HEK293 (cell line): Measurements from ENCODE around the gene UBE4A.
A peak's percentile ranks its signal among the peaks of the same experiment; 100 is the strongest.

Experiments used
- GLIS1 ChIP-seq: fragments of 450-650 bp; formaldehyde crosslinking; IDR thresholded peaks from 2 replicates; pipeline ENCODE4 v1.5.1; 2016; ENCODE audit warnings: missing biosample characterization, missing genetic modification characterization
- GLIS2 ChIP-seq: fragments of 450-650 bp; formaldehyde crosslinking; IDR thresholded peaks from 2 replicates; pipeline ENCODE4 v1.5.1; 2016; ENCODE audit warnings: missing biosample characterization, missing genetic modification characterization
- KLF10 ChIP-seq: fragments of 450-650 bp; IDR thresholded peaks from 2 replicates; pipeline ENCODE4 v1.5.1; 2018; ENCODE audit warnings: missing biosample characterization, mild to moderate bottlenecking, missing genetic modification characterization
- KLF16 ChIP-seq: fragments of 450-650 bp; formaldehyde crosslinking; IDR thresholded peaks from 2 replicates; pipeline ENCODE4 v1.5.1; 2017; ENCODE audit warnings: missing biosample characterization, missing genetic modification characterization
- KLF7 ChIP-seq: fragments of 450-650 bp; formaldehyde crosslinking; IDR thresholded peaks from 2 replicates; pipeline ENCODE4 v1.5.1; 2016; ENCODE audit warnings: missing biosample characterization, missing genetic modification characterization, borderline replicate concordance
- SETDB1 ChIP-seq: IDR thresholded peaks from one replicate; pipeline ENCODE4 v1.6.1; 2017; ENCODE audit warnings: mild to moderate bottlenecking, low read length, moderate library complexity, mixed read lengths; ENCODE audit not compliant: insufficient read length
- SP3 ChIP-seq: fragments of 450-650 bp; formaldehyde crosslinking; IDR thresholded peaks from 2 replicates; pipeline ENCODE4 v1.5.1; 2016; ENCODE audit warnings: missing biosample characterization, missing genetic modification characterization
- YY1 ChIP-seq: fragments of 450-650 bp; formaldehyde crosslinking; IDR thresholded peaks from 2 replicates; pipeline ENCODE4 v1.5.1; 2018; ENCODE audit warnings: missing biosample characterization, missing genetic modification characterization
- ZFHX2 ChIP-seq: fragments of 450-650 bp; formaldehyde crosslinking; conservative IDR thresholded peaks from 2 replicates; pipeline ENCODE4 v1.5.1; 2016; ENCODE audit warnings: missing biosample characterization, missing genetic modification characterization
- ZFP37 ChIP-seq: fragments of 450-650 bp; formaldehyde crosslinking; IDR thresholded peaks from 2 replicates; pipeline ENCODE4 v1.5.1; 2016; ENCODE audit warnings: missing biosample characterization, missing genetic modification characterization
- ZNF132 ChIP-seq: fragments of 450-650 bp; formaldehyde crosslinking; IDR thresholded peaks from 2 replicates; pipeline ENCODE4 v1.5.1; 2017; ENCODE audit warnings: missing biosample characterization, missing genetic modification characterization, borderline replicate concordance
- ZNF133 ChIP-seq: fragments of 450-650 bp; formaldehyde crosslinking; IDR thresholded peaks from 2 replicates; pipeline ENCODE4 v1.5.1; 2016; ENCODE audit warnings: missing biosample characterization, missing genetic modification characterization
- ZNF138 ChIP-seq: fragments of 450-650 bp; formaldehyde crosslinking; IDR thresholded peaks from 2 replicates; pipeline ENCODE4 v1.5.1; 2016; ENCODE audit warnings: missing biosample characterization, missing genetic modification characterization, borderline replicate concordance
- ZNF155 ChIP-seq: fragments of 450-650 bp; formaldehyde crosslinking; IDR thresholded peaks from 2 replicates; pipeline ENCODE4 v1.5.1; 2016; ENCODE audit warnings: missing biosample characterization, missing genetic modification characterization
- ZNF248 ChIP-seq: fragments of 450-650 bp; formaldehyde crosslinking; IDR thresholded peaks from 2 replicates; pipeline ENCODE4 v1.5.1; 2017; ENCODE audit warnings: missing biosample characterization, missing genetic modification characterization
- ZNF335 ChIP-seq: fragments of 450-650 bp; formaldehyde crosslinking; conservative IDR thresholded peaks from 2 replicates; pipeline ENCODE4 v1.5.1; 2016; ENCODE audit warnings: missing biosample characterization, missing genetic modification characterization
- ZNF433 ChIP-seq: fragments of 450-650 bp; formaldehyde crosslinking; IDR thresholded peaks from 2 replicates; pipeline ENCODE4 v1.5.1; 2016; ENCODE audit warnings: missing biosample characterization, missing genetic modification characterization, low read depth
- ZNF501 ChIP-seq: fragments of 450-650 bp; formaldehyde crosslinking; IDR thresholded peaks from 2 replicates; pipeline ENCODE4 v1.5.1; 2016; ENCODE audit warnings: missing biosample characterization, missing genetic modification characterization
- ZNF629 ChIP-seq: fragments of 450-650 bp; formaldehyde crosslinking; IDR thresholded peaks from 2 replicates; pipeline ENCODE4 v1.5.1; 2017; ENCODE audit warnings: missing biosample characterization, missing genetic modification characterization
- ZNF658 ChIP-seq: fragments of 450-650 bp; formaldehyde crosslinking; IDR thresholded peaks from 2 replicates; pipeline ENCODE4; 2016; ENCODE audit warnings: missing biosample characterization, missing genetic modification characterization
- ZNF768 ChIP-seq: fragments of 450-650 bp; formaldehyde crosslinking; IDR thresholded peaks from 2 replicates; pipeline ENCODE4 v1.5.1; 2018; ENCODE audit warnings: missing biosample characterization, mild to moderate bottlenecking, missing genetic modification characterization
- ZNF777 ChIP-seq: fragments of 450-650 bp; formaldehyde crosslinking; IDR thresholded peaks from 2 replicates; pipeline ENCODE4 v1.5.1; 2017; ENCODE audit warnings: missing biosample characterization, missing genetic modification characterization, borderline replicate concordance
- TF ChIP-seq, protein P1 (sequence below): fragments of 450-650 bp; formaldehyde crosslinking; IDR thresholded peaks from 2 replicates; pipeline ENCODE4 v1.5.1; 2016; ENCODE audit warnings: missing biosample characterization, missing genetic modification characterization
- TF ChIP-seq, protein P2 (sequence below): fragments of 450-650 bp; formaldehyde crosslinking; optimal IDR thresholded peaks from 2 replicates; pipeline ENCODE3; 2016; ENCODE audit warnings: missing biosample characterization, mild to moderate bottlenecking, missing genetic modification characterization
- TF ChIP-seq, protein P3 (sequence below): fragments of 450-650 bp; formaldehyde crosslinking; IDR thresholded peaks from 2 replicates; pipeline ENCODE4 v1.5.1; 2016; ENCODE audit warnings: missing biosample characterization, missing genetic modification characterization
- TF ChIP-seq, protein P4 (sequence below): fragments of 450-650 bp; formaldehyde crosslinking; IDR thresholded peaks from 2 replicates; pipeline ENCODE4 v1.5.1; 2016; ENCODE audit warnings: missing biosample characterization, missing genetic modification characterization
- TF ChIP-seq, protein P5 (sequence below): fragments of 450-650 bp; formaldehyde crosslinking; IDR thresholded peaks from 2 replicates; pipeline ENCODE4 v1.5.1; 2016; ENCODE audit warnings: missing biosample characterization, missing genetic modification characterization
- TF ChIP-seq, protein P6 (sequence below): fragments of 450-650 bp; formaldehyde crosslinking; conservative IDR thresholded peaks from 2 replicates; pipeline ENCODE4 v1.5.1; 2016; ENCODE audit warnings: low read depth, missing biosample characterization, missing genetic modification characterization
- TF ChIP-seq, protein P7 (sequence below): fragments of 450-650 bp; formaldehyde crosslinking; IDR thresholded peaks from 2 replicates; pipeline ENCODE4 v1.5.1; 2016; ENCODE audit warnings: missing biosample characterization, missing genetic modification characterization

UBE4A gene

DNA sequence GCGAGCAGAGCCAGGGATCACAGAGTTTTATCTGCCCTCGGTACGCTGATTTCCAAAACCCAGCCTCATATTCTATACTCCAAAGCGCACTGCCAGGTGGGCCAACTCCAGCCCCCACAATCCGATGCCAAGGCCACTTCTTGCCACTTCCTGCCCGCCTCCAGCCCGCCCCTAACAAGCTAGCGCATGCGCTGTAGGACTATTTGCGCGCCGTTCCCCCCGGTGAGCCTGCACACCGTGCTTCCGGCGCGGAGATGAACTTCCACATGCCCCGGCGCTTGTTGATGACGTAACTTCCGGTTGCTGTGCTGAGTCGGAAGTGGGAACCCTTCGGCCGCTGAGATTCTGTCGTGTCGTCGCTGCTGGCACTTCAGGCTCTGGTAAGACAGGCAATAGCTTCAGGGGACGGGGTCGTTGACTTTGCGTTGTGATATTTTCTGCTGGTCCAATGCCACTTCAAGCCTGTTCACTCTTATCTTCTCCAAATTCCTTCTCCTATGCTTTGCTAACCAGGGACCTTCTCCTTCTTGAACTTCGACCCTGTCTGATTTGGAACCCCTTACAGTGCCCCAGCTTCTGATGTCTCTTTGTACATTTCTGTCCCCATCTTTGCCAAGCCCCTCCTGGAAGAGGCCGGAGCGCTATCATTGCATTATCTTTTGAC, at the start of gene UBE4A (continued):
- TF ChIP-seq, protein P1, sequence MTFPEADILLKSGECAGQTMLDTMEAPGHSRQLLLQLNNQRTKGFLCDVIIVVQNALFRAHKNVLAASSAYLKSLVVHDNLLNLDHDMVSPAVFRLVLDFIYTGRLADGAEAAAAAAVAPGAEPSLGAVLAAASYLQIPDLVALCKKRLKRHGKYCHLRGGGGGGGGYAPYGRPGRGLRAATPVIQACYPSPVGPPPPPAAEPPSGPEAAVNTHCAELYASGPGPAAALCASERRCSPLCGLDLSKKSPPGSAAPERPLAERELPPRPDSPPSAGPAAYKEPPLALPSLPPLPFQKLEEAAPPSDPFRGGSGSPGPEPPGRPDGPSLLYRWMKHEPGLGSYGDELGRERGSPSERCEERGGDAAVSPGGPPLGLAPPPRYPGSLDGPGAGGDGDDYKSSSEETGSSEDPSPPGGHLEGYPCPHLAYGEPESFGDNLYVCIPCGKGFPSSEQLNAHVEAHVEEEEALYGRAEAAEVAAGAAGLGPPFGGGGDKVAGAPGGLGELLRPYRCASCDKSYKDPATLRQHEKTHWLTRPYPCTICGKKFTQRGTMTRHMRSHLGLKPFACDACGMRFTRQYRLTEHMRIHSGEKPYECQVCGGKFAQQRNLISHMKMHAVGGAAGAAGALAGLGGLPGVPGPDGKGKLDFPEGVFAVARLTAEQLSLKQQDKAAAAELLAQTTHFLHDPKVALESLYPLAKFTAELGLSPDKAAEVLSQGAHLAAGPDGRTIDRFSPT (tag by site-specific recombination): peak; percentile 83
- TF ChIP-seq ZNF777 (tag by site-specific recombination): no peak
- TF ChIP-seq ZNF658 (tag by site-specific recombination): no peak
- TF ChIP-seq, protein P2, sequence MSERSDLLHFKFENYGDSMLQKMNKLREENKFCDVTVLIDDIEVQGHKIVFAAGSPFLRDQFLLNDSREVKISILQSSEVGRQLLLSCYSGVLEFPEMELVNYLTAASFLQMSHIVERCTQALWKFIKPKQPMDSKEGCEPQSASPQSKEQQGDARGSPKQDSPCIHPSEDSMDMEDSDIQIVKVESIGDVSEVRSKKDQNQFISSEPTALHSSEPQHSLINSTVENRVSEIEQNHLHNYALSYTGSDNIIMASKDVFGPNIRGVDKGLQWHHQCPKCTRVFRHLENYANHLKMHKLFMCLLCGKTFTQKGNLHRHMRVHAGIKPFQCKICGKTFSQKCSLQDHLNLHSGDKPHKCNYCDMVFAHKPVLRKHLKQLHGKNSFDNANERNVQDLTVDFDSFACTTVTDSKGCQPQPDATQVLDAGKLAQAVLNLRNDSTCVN: no peak
- TF ChIP-seq KLF7 (tag by site-specific recombination): no peak
- TF ChIP-seq KLF10 (tag by site-specific recombination): no peak
- no peak for TF ChIP-seq ZNF132 (tag by site-specific recombination)
- no peak for TF ChIP-seq ZNF768 (tag by site-specific recombination)
- no peak for TF ChIP-seq ZNF133 (tag by site-specific recombination)
- TF ChIP-seq, protein P3, sequence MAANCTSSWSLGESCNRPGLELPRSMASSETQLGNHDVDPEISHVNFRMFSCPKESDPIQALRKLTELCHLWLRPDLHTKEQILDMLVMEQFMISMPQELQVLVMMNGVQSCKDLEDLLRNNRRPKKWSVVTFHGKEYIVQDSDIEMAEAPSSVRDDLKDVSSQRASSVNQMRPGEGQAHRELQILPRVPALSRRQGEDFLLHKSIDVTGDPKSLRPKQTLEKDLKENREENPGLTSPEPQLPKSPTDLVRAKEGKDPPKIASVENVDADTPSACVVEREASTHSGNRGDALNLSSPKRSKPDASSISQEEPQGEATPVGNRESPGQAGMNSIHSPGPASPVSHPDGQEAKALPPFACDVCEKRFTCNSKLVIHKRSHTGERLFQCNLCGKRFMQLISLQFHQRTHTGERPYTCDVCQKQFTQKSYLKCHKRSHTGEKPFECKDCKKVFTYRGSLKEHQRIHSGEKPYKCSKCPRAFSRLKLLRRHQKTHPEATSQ (tag by site-specific recombination): no peak
- peak; percentile 41 for TF ChIP-seq GLIS1 (tag by site-specific recombination)
- TF ChIP-seq, protein P4, sequence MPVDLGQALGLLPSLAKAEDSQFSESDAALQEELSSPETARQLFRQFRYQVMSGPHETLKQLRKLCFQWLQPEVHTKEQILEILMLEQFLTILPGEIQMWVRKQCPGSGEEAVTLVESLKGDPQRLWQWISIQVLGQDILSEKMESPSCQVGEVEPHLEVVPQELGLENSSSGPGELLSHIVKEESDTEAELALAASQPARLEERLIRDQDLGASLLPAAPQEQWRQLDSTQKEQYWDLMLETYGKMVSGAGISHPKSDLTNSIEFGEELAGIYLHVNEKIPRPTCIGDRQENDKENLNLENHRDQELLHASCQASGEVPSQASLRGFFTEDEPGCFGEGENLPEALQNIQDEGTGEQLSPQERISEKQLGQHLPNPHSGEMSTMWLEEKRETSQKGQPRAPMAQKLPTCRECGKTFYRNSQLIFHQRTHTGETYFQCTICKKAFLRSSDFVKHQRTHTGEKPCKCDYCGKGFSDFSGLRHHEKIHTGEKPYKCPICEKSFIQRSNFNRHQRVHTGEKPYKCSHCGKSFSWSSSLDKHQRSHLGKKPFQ: peak; percentile 74; the same call in 1 of the 2 replicates
- TF ChIP-seq KLF16 (tag by site-specific recombination): peak; percentile 37; the same call in 1 of the 2 replicates
- TF ChIP-seq ZNF248 (tag by site-specific recombination): no peak
- 0 out of 2 replicates have a peak, but pooled peaks have one; percentile 21 for TF ChIP-seq ZNF501 (tag by site-specific recombination)
- TF ChIP-seq ZFHX2: peak; percentile 55
- peak; percentile 77 for TF ChIP-seq SP3 (tag by site-specific recombination)
- TF ChIP-seq, protein P5, sequence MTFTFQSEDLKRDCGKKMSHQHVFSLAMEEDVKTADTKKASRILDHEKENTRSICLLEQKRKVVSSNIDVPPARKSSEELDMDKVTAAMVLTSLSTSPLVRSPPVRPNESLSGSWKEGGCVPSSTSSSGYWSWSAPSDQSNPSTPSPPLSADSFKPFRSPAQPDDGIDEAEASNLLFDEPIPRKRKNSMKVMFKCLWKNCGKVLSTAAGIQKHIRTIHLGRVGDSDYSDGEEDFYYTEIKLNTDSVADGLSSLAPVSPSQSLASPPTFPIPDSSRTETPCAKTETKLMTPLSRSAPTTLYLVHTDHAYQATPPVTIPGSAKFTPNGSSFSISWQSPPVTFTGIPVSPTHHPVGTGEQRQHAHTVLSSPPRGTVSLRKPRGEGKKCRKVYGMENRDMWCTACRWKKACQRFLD (tag by site-specific recombination): no peak
- no peak for TF ChIP-seq ZNF138 (tag by site-specific recombination)
- TF ChIP-seq ZNF433 (tag by site-specific recombination): no peak
- peak; percentile 22; the same call in 1 of the 2 replicates for TF ChIP-seq GLIS2 (tag by site-specific recombination)
- TF ChIP-seq ZNF629 (tag by site-specific recombination): peak; percentile 85
- TF ChIP-seq ZFP37 (tag by site-specific recombination): 0 out of 2 replicates have a peak, but pooled peaks have one; percentile 12
- TF ChIP-seq SETDB1: peak; percentile 31
- TF ChIP-seq YY1 (tag by site-specific recombination): no peak
- TF ChIP-seq ZNF155 (tag by site-specific recombination): no peak
- TF ChIP-seq, protein P6, sequence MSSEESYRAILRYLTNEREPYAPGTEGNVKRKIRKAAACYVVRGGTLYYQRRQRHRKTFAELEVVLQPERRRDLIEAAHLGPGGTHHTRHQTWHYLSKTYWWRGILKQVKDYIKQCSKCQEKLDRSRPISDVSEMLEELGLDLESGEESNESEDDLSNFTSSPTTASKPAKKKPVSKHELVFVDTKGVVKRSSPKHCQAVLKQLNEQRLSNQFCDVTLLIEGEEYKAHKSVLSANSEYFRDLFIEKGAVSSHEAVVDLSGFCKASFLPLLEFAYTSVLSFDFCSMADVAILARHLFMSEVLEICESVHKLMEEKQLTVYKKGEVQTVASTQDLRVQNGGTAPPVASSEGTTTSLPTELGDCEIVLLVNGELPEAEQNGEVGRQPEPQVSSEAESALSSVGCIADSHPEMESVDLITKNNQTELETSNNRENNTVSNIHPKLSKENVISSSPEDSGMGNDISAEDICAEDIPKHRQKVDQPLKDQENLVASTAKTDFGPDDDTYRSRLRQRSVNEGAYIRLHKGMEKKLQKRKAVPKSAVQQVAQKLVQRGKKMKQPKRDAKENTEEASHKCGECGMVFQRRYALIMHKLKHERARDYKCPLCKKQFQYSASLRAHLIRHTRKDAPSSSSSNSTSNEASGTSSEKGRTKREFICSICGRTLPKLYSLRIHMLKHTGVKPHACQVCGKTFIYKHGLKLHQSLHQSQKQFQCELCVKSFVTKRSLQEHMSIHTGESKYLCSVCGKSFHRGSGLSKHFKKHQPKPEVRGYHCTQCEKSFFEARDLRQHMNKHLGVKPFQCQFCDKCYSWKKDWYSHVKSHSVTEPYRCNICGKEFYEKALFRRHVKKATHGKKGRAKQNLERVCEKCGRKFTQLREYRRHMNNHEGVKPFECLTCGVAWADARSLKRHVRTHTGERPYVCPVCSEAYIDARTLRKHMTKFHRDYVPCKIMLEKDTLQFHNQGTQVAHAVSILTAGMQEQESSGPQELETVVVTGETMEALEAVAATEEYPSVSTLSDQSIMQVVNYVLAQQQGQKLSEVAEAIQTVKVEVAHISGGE: peak; percentile 94
- TF ChIP-seq, protein P7, sequence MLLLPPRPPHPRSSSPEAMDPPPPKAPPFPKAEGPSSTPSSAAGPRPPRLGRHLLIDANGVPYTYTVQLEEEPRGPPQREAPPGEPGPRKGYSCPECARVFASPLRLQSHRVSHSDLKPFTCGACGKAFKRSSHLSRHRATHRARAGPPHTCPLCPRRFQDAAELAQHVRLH: peak; percentile 97
- TF ChIP-seq ZNF335 (tag by site-specific recombination): peak; percentile 72
